Activated naive CD4-positive, alpha-beta T cell treated with anti-CD3 and anti-CD28 coated beads, Interleukin-2, amount 10 ng/mL, durations not matched to agents 5 hours and 36 hours (primary cell): ENCODE measurements around the gene PIP5KL1. TPM values are rescaled to one million over a fixed set of nuclear protein-coding genes. Genes with fewer than 3 reads are reported as not detected.

Experiments
- total RNA-seq, 2 experiments: library from RNA; stranded (reverse); gene quantifications; one replicate each; pipeline ENCODE4 v1.2.3, GENCODE V29; 2021

PIP5KL1 gene, protein sequence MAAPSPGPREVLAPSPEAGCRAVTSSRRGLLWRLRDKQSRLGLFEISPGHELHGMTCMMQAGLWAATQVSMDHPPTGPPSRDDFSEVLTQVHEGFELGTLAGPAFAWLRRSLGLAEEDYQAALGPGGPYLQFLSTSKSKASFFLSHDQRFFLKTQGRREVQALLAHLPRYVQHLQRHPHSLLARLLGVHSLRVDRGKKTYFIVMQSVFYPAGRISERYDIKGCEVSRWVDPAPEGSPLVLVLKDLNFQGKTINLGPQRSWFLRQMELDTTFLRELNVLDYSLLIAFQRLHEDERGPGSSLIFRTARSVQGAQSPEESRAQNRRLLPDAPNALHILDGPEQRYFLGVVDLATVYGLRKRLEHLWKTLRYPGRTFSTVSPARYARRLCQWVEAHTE
- 1 to 10 TPM; 1.0 to 1.2 TPM for total RNA-seq

DNA sequence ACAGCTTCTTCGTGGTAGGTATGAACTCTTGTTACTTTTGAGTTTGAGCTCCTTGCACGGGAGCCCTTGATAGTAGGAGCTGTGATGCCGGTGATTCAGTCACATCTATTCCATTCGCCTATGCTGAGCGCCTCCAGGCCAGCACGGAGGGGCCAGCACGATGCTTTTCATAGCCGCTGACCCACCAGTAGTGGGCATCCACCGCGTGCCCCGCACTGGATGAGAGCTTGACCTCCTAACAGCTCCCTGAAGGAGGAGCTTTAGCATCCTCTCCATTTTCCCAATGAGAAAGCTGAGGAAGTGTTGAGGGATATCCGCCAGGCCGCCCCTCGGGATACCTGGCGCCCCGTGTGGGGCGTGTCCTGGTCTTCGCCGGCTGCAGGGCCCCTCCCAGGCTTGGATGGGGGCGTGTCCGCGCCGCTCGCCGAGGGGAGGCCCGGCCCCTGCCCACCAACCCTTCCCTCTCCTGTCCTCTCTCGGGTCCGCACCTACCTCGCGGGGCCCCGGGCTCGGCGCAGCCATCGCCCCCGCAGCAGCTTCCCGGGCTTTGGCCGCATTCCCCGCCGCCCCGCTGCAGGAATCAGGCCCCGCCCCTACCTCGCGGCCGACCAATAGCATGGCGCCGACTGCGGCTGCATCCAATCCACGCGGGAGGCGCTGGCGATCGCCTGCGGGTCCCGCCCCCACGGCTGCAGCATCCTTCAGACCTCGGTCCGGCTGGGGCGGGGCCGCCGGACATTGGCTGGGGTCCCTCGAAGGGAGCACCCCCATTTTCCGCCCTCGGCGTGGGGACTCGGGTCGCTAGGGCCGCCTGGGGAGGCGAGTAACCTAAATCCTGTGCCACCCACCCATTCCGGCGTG, at the start of gene PIP5KL1:
Gene PIP5KL1 (minus strand): TSS at position 547 of the 861 bp plus-strand sequence. CDS start 25 bp downstream, at position 522.

DNA sequence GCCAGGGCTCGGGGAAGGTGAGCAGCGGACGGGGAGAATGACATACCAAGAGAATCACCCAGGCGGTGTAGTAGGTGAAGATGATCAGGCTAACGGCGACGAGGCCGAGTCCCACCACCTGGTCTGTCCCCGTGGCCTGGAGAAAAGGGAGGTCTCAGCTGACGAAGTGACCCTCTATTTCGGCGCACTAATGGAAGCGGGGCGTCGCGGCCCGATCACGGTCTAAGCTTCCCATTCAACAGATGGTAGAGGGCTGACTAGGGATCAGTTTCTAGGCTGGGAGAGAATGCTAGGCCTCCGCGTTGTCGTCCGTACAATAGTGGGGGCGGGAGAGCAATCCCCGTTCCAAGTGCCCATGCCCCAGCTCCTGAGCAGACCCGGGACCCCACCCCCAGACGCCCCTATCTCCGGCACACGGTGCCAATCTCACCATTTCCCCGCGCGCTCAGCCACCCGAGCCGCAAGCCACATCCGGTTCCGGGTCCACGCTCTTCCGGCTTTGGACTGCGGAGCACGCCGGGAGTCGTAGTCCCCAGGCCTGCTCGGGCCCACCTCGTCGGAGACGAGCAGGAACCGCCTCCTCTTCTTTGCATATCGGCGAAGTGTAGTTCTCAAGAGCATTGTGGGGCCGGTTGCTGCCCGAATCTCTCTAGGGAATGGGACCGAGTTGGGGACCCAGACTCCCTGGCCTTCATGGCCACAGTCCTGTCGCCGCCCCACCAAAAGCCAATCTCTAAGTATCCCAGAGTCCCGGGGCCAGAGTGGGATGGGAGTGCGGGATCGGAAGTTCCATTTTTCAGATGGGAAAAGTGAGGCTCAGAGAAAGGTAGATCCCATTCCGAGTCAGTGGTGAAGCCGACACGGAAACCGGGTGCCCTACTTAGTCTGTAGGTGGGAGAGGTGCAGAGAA, 7.1 kb upstream of the PIP5KL1 start, which contains the start of gene DPM2:
Gene DPM2 (minus strand): TSS at position 467 of the 910 bp plus-strand sequence. CDS start 34 bp downstream, at position 433.

DNA sequence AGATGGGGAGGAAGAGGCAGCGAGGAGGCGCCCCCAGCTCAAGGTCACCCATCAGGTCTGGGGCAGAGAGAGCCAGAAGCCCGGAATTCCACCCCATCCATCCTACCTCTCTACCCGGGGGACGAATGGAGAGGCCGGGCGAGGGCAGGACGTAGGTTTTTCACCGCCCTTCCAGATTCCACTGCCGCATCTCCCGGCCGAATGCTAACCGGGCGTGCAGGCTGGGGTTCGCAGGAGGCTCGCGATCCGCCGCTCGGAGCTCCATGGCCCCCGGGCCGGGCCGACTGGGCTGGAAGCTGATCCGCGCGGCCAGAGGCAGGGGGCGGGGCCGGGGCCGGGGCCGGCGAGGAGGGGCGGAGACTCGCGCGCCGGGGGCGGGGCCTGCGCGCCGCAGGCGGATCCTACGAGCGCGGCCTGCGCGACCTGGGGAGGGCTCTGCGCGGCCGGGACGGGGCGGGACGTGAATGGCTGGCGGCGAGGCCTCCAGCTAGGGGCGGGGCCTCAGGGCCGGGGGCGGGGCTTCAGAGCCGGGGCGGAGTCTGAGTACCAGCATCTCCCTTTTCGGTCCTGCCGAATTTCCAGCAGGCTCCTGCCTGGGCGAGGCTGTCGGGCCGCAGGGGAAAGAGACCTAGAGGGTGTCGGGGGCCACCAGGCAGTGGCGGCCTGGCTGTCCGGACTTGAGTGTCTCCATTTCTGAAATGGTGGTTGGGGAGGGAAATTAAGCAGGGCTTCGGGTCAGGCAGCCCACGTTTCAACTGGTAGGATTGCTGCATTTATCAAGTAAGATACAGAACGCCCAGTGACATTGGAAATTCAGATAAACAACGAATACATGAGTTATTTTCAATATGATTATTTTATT, 13.6 kb downstream of the PIP5KL1 start, which contains the start of gene ST6GALNAC4:
Gene ST6GALNAC4 (minus strand): TSS at position 322 of the 862 bp plus-strand sequence. CDS start 622 bp downstream, outside the sequence.

DNA sequence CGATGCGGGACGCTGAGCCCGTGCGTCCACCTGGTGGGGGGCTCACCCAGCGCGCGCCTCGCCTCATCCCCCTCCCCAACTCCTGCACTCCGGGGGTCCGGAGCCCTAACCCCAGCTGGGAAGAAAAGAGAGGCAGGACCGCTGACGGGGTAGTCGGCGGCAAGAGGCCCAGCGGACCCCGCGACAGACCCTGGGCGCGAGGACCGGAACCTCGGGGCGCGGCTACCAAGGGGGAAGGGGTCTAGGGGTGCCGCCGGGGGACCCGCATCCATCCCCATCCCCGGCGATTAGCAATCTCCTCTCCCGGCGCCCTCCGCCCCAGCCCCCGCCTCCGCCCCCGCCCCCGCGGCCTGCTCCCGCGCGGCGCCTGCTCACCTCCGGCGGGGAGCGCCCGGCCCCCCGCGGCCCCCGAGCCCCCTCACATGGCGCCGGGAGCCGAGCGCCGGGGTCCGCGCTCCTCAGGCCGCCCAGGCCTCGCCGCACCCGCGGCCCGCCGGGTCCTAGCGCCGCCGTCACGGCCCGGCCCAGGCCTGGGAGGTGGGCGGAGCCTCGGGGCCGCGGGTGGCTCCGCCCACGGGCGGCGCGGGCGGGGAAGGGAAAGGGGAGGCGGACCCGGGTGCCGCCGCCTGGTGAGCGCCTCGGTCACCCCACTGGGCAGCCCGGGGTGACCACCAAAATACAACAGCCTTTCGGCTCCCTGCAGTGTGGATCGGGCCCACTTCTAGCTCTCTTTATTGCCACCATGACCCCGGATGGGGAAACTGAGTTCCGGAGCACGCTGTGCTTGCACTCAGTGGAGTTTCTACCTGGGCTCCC, 31.2 kb downstream of the PIP5KL1 start, which contains the start of gene ST6GALNAC6:
Gene ST6GALNAC6 (minus strand): TSS at position 476 of the 816 bp plus-strand sequence. CDS start 1,622 bp downstream, outside the sequence.

DNA sequence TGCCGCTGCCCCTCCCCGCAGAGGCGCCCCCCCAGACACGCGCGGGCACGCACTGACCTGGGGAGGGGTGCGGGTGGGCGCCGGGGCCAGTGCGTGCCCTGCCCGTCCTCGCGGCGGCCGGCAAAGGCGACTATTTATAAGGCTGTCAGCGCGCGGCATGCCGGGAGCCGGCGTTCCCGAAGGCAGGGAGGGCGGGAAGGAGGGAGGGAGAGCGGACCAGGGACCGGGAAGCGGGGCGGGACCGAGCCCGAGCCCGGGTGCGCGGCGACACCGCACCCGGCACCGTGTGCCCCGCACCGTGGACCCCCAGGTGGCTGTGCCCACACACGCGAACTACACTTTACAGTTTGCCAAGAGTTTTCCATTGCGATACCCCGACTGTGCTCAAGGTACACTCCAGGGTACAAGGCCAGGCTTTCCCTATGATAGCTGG, 53.0 kb downstream of the PIP5KL1 start, which contains the start of gene AK1:
Gene AK1 (minus strand): TSS at position 110 of the 433 bp plus-strand sequence. CDS start 3,058 bp downstream, outside the sequence.

Other genes starting within 250 kb of the PIP5KL1 start
- under 1 TPM in 1 of 2 experiments, not detected in 1; 0.40 TPM for gene CFAP157, start 223.8 kb downstream of the PIP5KL1 start, total RNA-seq
- gene PTRH1, start 215.1 kb downstream of the PIP5KL1 start, total RNA-seq, result 1 to 10 TPM; 8.3 to 9.0 TPM
- 1 to 10 TPM; 2.9 to 4.3 TPM for gene TTC16, start 214.7 kb downstream of the PIP5KL1 start, total RNA-seq
- gene TOR2A, start 195.5 kb downstream of the PIP5KL1 start, total RNA-seq, result 10 to 100 TPM; 18.4 to 20.1 TPM
- 10 to 100 TPM; 70.4 to 70.6 TPM for gene SH2D3C, start 152.1 kb downstream of the PIP5KL1 start, total RNA-seq
- 100 to 1,000 TPM in 1 of 2 experiments, 10 to 100 TPM in 1; 95.2 to 102 TPM for gene CDK9, start 144.7 kb downstream of the PIP5KL1 start, total RNA-seq
- gene FPGS, start 127.9 kb downstream of the PIP5KL1 start, total RNA-seq, result 10 to 100 TPM; 73.4 to 77.3 TPM
- 10 to 100 TPM; 18.3 TPM for gene ENG, start 76.1 kb downstream of the PIP5KL1 start, total RNA-seq
- gene AK1, start 53.1 kb downstream of the PIP5KL1 start, total RNA-seq, result 10 to 100 TPM; 65.7 to 83.0 TPM
- 100 to 1,000 TPM; 119 to 129 TPM for gene ST6GALNAC6, start 31.2 kb downstream of the PIP5KL1 start, total RNA-seq
- gene ST6GALNAC4, start 13.7 kb downstream of the PIP5KL1 start, total RNA-seq, result 10 to 100 TPM; 29.6 to 32.1 TPM
- gene DPM2, start 7.1 kb upstream of the PIP5KL1 start, total RNA-seq, result 10 to 100 TPM; 59.0 to 60.3 TPM
- 100 to 1,000 TPM; 405 to 422 TPM for gene EEIG1, start 50.2 kb upstream of the PIP5KL1 start, total RNA-seq
- gene NAIF1, start 136.5 kb upstream of the PIP5KL1 start, total RNA-seq, result 10 to 100 TPM; 11.0 to 12.9 TPM
- 10 to 100 TPM; 15.4 to 16.0 TPM for gene SLC25A25, start 137.5 kb upstream of the PIP5KL1 start, total RNA-seq
- gene PTGES2, start 197.0 kb upstream of the PIP5KL1 start, total RNA-seq, result 10 to 100 TPM; 44.6 to 50.5 TPM
- gene LCN2, start 218.7 kb upstream of the PIP5KL1 start, total RNA-seq, result not detected
- gene BBLN, start 229.5 kb upstream of the PIP5KL1 start, total RNA-seq, result 10 to 100 TPM; 95.0 to 96.0 TPM